ENCODE results near the gene PLCL1.
"Not testable (repeated sequence)": the region's sequence is repeated elsewhere in the genome, so short reads cannot be mapped to it uniquely, and the experiment has no call there.

The PLCL1 gene

GRCh38 chr2:198187841-198188240 is 383.4 kb downstream of the PLCL1 start:
- H3K4me3 ChIP-seq (replicated peaks; ENCODE audit: insufficient read depth, low read length), result no peak overlapping the region
- TF ChIP-seq POLR2AphosphoS5 (IDR thresholded peaks at IDR 0.05; ENCODE audit: low read depth), result no peak
- TF ChIP-seq GABPA (IDR thresholded peaks at IDR 0.05; ENCODE audit: low read depth), result no peak
- no peak for TF ChIP-seq SPI1 (IDR thresholded peaks at IDR 0.05; ENCODE audit: borderline replicate concordance, low read depth)
- TF ChIP-seq, protein P1, sequence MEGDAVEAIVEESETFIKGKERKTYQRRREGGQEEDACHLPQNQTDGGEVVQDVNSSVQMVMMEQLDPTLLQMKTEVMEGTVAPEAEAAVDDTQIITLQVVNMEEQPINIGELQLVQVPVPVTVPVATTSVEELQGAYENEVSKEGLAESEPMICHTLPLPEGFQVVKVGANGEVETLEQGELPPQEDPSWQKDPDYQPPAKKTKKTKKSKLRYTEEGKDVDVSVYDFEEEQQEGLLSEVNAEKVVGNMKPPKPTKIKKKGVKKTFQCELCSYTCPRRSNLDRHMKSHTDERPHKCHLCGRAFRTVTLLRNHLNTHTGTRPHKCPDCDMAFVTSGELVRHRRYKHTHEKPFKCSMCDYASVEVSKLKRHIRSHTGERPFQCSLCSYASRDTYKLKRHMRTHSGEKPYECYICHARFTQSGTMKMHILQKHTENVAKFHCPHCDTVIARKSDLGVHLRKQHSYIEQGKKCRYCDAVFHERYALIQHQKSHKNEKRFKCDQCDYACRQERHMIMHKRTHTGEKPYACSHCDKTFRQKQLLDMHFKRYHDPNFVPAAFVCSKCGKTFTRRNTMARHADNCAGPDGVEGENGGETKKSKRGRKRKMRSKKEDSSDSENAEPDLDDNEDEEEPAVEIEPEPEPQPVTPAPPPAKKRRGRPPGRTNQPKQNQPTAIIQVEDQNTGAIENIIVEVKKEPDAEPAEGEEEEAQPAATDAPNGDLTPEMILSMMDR (IDR thresholded peaks at IDR 0.05; ENCODE audit: insufficient read depth, low read length), result no peak
- H3K27ac ChIP-seq (replicated peaks), result no peak overlapping the region
- H3K27me3 ChIP-seq (ENCODE audit: insufficient read depth, poor library complexity, severe bottlenecking), result peaks cover 3% of the 10 kb centered on the region
- DNase-seq (ENCODE audit: low read depth in 1 of 2, low spot score in 1 of 2), result no peak

DNA sequence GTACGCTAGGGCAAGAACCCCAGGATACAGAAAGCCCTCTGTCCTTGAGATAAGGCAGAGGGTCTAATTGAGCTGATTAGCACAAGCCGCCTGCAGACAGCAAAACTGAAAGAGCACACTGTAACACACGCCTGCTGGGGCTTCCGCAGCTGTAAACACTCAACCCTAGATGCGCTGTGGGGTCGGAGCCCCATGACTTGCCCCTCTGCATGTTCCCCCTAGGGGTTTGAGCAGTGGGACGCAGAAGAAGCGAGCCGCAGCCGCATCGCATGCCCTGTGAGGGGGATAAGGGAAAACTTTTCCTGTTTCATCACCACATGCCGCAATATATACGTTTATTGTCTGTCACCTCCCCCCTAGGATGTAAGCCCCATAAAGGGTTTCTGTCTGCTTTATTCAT is 384.6 kb downstream of the PLCL1 start:
- Histone ChIP-seq H3K27ac (replicated peaks) (no peak overlapping the region), H3K4me3 (replicated peaks; ENCODE audit: insufficient read depth, low read length) (no peak overlapping the region), H3K27me3 (ENCODE audit: insufficient read depth, poor library complexity, severe bottlenecking) (peaks cover 3% of the 10 kb centered on the region)
- TF ChIP-seq POLR2AphosphoS5 (IDR thresholded peaks at IDR 0.05; ENCODE audit: low read depth) (no peak), REST (IDR thresholded peaks at IDR 0.05; ENCODE audit: insufficient replicate concordance, low read depth) (no peak), SPI1 (IDR thresholded peaks at IDR 0.05; ENCODE audit: borderline replicate concordance, low read depth) (no peak), GABPA (IDR thresholded peaks at IDR 0.05; ENCODE audit: low read depth) (no peak)
- TF ChIP-seq, protein P1 (IDR thresholded peaks at IDR 0.05; ENCODE audit: insufficient read depth, low read length), result no peak
- no peak for DNase-seq (ENCODE audit: low read depth in 1 of 2, low spot score in 1 of 2)

DNA sequence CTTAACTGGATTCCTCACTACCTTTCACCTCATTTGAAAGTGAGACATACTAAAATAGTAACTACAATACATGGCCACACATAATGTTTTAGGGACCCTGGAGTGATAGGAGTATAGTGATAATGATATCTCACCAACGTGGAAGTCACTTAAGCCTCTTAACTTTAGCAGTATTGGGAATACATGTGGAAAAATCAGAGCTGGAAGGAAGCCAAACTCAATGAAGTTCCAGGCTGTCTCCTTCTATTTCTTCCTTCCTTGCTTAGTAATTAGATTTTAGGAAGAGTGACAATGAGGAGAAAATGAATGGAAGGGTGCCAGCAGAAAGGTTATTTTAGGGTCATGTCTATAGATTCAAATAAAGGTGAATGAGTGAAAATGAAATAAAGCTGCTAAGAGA is 387.3 kb downstream of the PLCL1 start:
- TF ChIP-seq REST (IDR thresholded peaks at IDR 0.05; ENCODE audit: insufficient replicate concordance, low read depth), result no peak
- DNase-seq (ENCODE audit: low read depth in 1 of 2, low spot score in 1 of 2), result no peak
- Histone ChIP-seq H3K4me3 (replicated peaks; ENCODE audit: insufficient read depth, low read length) (no peak overlapping the region), H3K27me3 (ENCODE audit: insufficient read depth, poor library complexity, severe bottlenecking) (no peaks in the 10 kb centered on the region), H3K27ac (replicated peaks) (no peak overlapping the region)

- H3K4me3 ChIP-seq (replicated peaks; ENCODE audit: insufficient read depth, low read length); DNase-seq (ENCODE audit: low read depth in 1 of 2, low spot score in 1 of 2); H3K27ac ChIP-seq (replicated peaks); H3K27me3 ChIP-seq (ENCODE audit: insufficient read depth, poor library complexity, severe bottlenecking): not testable (repeated sequence)
These were observed 392.2 kb downstream of the PLCL1 start for GRCh38 chr2:198196556-198196955.

Measured in HL-60 (cell line).